Parathyroid adenoma (tissue), 2 donors: ENCODE data around the gene CHD1.

ENCODE experiments used
- H2AFZ ChIP-seq: fragments of 300-600 bp; sonication (generic); one replicate; pipeline ENCODE4 v1.7.0; 2017; ENCODE audit warnings: antibody characterized with exemption, mild to moderate bottlenecking
- H3K27ac ChIP-seq: fragments of 300-600 bp; sonication (generic); one replicate; pipeline ENCODE4 v1.7.0; 2017
- H3K27me3 ChIP-seq: fragments of 300-600 bp; sonication (generic); one replicate; pipeline ENCODE4 v1.7.0; 2017; ENCODE audit warnings: low read length; ENCODE audit not compliant: control insufficient read depth, insufficient read depth
- H3K36me3 ChIP-seq: fragments of 300-600 bp; sonication (generic); one replicate; pipeline ENCODE4 v1.7.0; 2017; ENCODE audit warnings: low read length; ENCODE audit not compliant: control insufficient read depth, insufficient read depth
- H3K4me1 ChIP-seq: fragments of 300-600 bp; sonication (generic); one replicate; pipeline ENCODE4 v1.7.0; 2017; ENCODE audit warnings: control low read depth
- H3K4me2 ChIP-seq: fragments of 300-600 bp; sonication (generic); one replicate; pipeline ENCODE4 v1.7.0; 2017; ENCODE audit warnings: low read length
- H3K4me3 ChIP-seq: fragments of 300-600 bp; sonication (generic); one replicate; pipeline ENCODE4 v1.7.0; 2017; ENCODE audit warnings: low read depth, low read length
- H3K79me2 ChIP-seq: fragments of 300-600 bp; sonication (generic); one replicate; pipeline ENCODE4 v1.7.0; 2017; ENCODE audit warnings: control low read depth
- H3K9ac ChIP-seq: fragments of 300-600 bp; sonication (generic); one replicate; pipeline ENCODE4 v1.7.0; 2017; ENCODE audit warnings: mild to moderate bottlenecking
- H3K9me3 ChIP-seq: fragments of 300-600 bp; sonication (generic); one replicate; pipeline ENCODE4 v1.7.0; 2017; ENCODE audit warnings: low read length; ENCODE audit not compliant: control insufficient read depth
- CTCF ChIP-seq: fragments of 300-600 bp; sonication (generic); IDR thresholded peaks from one replicate; pipeline ENCODE4 v1.7.0; 2017; ENCODE audit warnings: antibody characterized with exemption, mild to moderate bottlenecking
- donor health status: primary hyperparathyroidism.

Gene CHD1

GRCh38 chr5:98891591-98891990 lies 37.2 kb downstream of the CHD1 start:
- Histone ChIP-seq H3K4me1 (no peaks in the 10 kb centered on the region), H3K9ac (no peak overlapping the region), H3K27me3 (no peaks in the 10 kb centered on the region), H2AFZ (no peak overlapping the region), H3K27ac (no peak overlapping the region), H3K36me3 (no peaks in the 10 kb centered on the region), H3K79me2 (no peaks in the 10 kb centered on the region), H3K4me2 (no peak overlapping the region), H3K4me3 (no peak overlapping the region), H3K9me3 (no peaks in the 10 kb centered on the region)
- no peak for TF ChIP-seq CTCF

GRCh38 chr5:98880598-98880997 lies 48.2 kb downstream of the CHD1 start:
- Histone ChIP-seq H2AFZ (no peak overlapping the region), H3K9ac (no peak overlapping the region), H3K4me1 (peaks cover 5% of the 10 kb centered on the region), H3K9me3 (no peaks in the 10 kb centered on the region), H3K79me2 (no peaks in the 10 kb centered on the region), H3K27me3 (no peaks in the 10 kb centered on the region), H3K4me2 (no peak overlapping the region), H3K36me3 (no peaks in the 10 kb centered on the region), H3K4me3 (no peak overlapping the region), H3K27ac (no peak overlapping the region)
- TF ChIP-seq CTCF, result no peak

- Histone ChIP-seq H3K4me3 (no peak overlapping the region), H3K36me3 (no peaks in the 10 kb centered on the region), H3K9me3 (no peaks in the 10 kb centered on the region), H2AFZ (no peak overlapping the region), H3K79me2 (no peaks in the 10 kb centered on the region), H3K9ac (no peak overlapping the region), H3K27ac (no peak overlapping the region), H3K4me1 (peaks cover 5% of the 10 kb centered on the region), H3K27me3 (no peaks in the 10 kb centered on the region), H3K4me2 (no peak overlapping the region)
- TF ChIP-seq CTCF, result no peak
These were observed 48.7 kb downstream of the CHD1 start for GRCh38 chr5:98880151-98880550.

- Histone ChIP-seq H2AFZ (peak overlapping the region; percentile 31), H3K27ac (peak overlapping the region; percentile 13), H3K4me2 (no peak overlapping the region), H3K4me3 (no peak overlapping the region), H3K9ac (no peak overlapping the region), H3K4me1 (peaks cover 5% of the 10 kb centered on the region), H3K9me3 (no peaks in the 10 kb centered on the region), H3K79me2 (no peaks in the 10 kb centered on the region), H3K36me3 (no peaks in the 10 kb centered on the region), H3K27me3 (no peaks in the 10 kb centered on the region)
- no peak for TF ChIP-seq CTCF
These were observed 51.2 kb downstream of the CHD1 start for GRCh38 chr5:98877600-98877999.

GRCh38 chr5:98872674-98873073 lies 56.1 kb downstream of the CHD1 start:
- H3K4me1 ChIP-seq, result peaks cover 7% of the 10 kb centered on the region
- no peak overlapping the region for H3K4me3 ChIP-seq
- no peak overlapping the region for H3K4me2 ChIP-seq
- H3K27me3 ChIP-seq, result no peaks in the 10 kb centered on the region
- H3K9me3 ChIP-seq, result no peaks in the 10 kb centered on the region
- H3K9ac ChIP-seq, result no peak overlapping the region
- TF ChIP-seq CTCF, result no peak
- H3K79me2 ChIP-seq, result no peaks in the 10 kb centered on the region
- no peak overlapping the region for H3K27ac ChIP-seq
- peaks cover 3% of the 10 kb centered on the region for H3K36me3 ChIP-seq
- no peak overlapping the region for H2AFZ ChIP-seq
